Panc1 (cell line): ENCODE data around the gene STRIP1. TPM values are rescaled to one million over a fixed set of nuclear protein-coding genes. Genes with fewer than 3 reads are reported as not detected.

Experiments
- ATAC-seq: fragments of 200-7000 bp; cut with Tn5 transposase; 2 replicates; pipeline ENCODE4 v1.9.1; 2020; ENCODE audit warnings: mild to moderate bottlenecking, moderate library complexity
- BruUV-seq: library from RNA; stranded (reverse); fragments of 400-500 nt; replicated peaks from 2 replicates; lab custom pipeline; 2021; lab: Mats Ljungman, UMichigan
- CTCF ChIA-PET: fragments of 300-600 bp; sonication (Branson Sonifier 250); formaldehyde crosslinking; loops from one replicate; lab custom pipeline; 2022; ENCODE audit warnings: antibody characterized with exemption; lab: Charles Lee
- POLR2A ChIA-PET: fragments of 300-600 bp; sonication (Branson Sonifier 250); formaldehyde crosslinking; loops from one replicate; lab custom pipeline; 2022; ENCODE audit warnings: antibody characterized with exemption; lab: Charles Lee
- DNase-seq: peaks from one replicate; pipeline ENCODE4 v3.0.0-alpha.2; 2010; ENCODE audit warnings: low read depth, low spot score
- H3K27ac ChIP-seq: 2 replicates; pipeline ENCODE4 v1.5.1; 2011; ENCODE audit warnings: mild to moderate bottlenecking, low read length, inconsistent platforms
- H3K27me3 ChIP-seq: fragments of 200-500 bp; sonication (Bioruptor generic); 2 replicates; pipeline ENCODE4 v1.6.0; 2014; ENCODE audit warnings: low read length, inconsistent platforms; ENCODE audit not compliant: control insufficient read depth, insufficient read depth
- H3K36me3 ChIP-seq: fragments of 200-500 bp; sonication (Bioruptor generic); 2 replicates; pipeline ENCODE4 v1.5.1; 2014; ENCODE audit warnings: inconsistent platforms, mild to moderate bottlenecking, low read length, moderate library complexity; ENCODE audit not compliant: control insufficient read depth, insufficient read depth
- H3K4me1 ChIP-seq: 2 replicates; pipeline ENCODE4 v1.5.1; 2011; ENCODE audit warnings: inconsistent platforms, mild to moderate bottlenecking, low read length, moderate library complexity; ENCODE audit not compliant: control insufficient read depth, insufficient read depth
- H3K4me3 ChIP-seq, 2 experiments: 2 replicates each; pipeline ENCODE4 v1.5.1; 2011 to 2012; ENCODE audit warnings: low read depth in 2 of 2, low read length in 2 of 2, mild to moderate bottlenecking in 2 of 2, inconsistent platforms in 1 of 2, moderate library complexity in 1 of 2
- H3K9me3 ChIP-seq: fragments of 200-500 bp; sonication (Bioruptor generic); 2 replicates; pipeline ENCODE4 v1.5.1; 2014; ENCODE audit warnings: low read depth, mild to moderate bottlenecking, inconsistent platforms, low read length, moderate library complexity; ENCODE audit not compliant: control insufficient read depth, insufficient read depth
- POLR2AphosphoS5 ChIP-seq: IDR thresholded peaks from 2 replicates; pipeline ENCODE4 v1.6.1; 2012; ENCODE audit warnings: mild to moderate bottlenecking, low read depth, low read length, moderate library complexity
- SIN3A ChIP-seq: IDR thresholded peaks from 2 replicates; pipeline ENCODE4 v1.6.1; 2012; ENCODE audit warnings: low read depth, mild to moderate bottlenecking, low read length, moderate library complexity, borderline replicate concordance; ENCODE audit not compliant: insufficient read depth
- TCF7L2 ChIP-seq: IDR thresholded peaks from 2 replicates; pipeline ENCODE4 v1.6.1; 2011; ENCODE audit warnings: mild to moderate bottlenecking, low read depth, low read length, inconsistent platforms
- in situ Hi-C: cut with HindIII; loops from 2 replicates; pipeline ENCODE4 v1.10.0; 2016; ENCODE audit warnings: low sequenced_read_pairs, low pct_unique_long_range_greater_than_20kb
- intact Hi-C: fragments of 100-400 bp; cut with micrococcal nuclease; formaldehyde crosslinking; loops from one replicate; pipeline ENCODE4 v1.10.0; 2022; ENCODE audit not compliant: unreplicated experiment
- total RNA-seq: library from RNA; stranded (reverse); gene quantifications from one replicate; pipeline ENCODE4 v1.2.1, GENCODE V29; 2021; ENCODE audit not compliant: unreplicated experiment
- TF ChIP-seq, protein P1 (sequence below), 2 experiments: IDR thresholded peaks; 2 replicates each; pipeline ENCODE4 v1.6.1; 2011 to 2012; ENCODE audit warnings: low read depth in 2 of 2, control low read depth in 1 of 2, low read length in 1 of 2, mild to moderate bottlenecking in 1 of 2, moderate library complexity in 1 of 2; ENCODE audit not compliant: insufficient read depth in 1 of 2
- TF ChIP-seq, protein P2 (sequence below): fragments of 450-650 bp; IDR thresholded peaks from 2 replicates; pipeline ENCODE4 v1.5.1; 2017; ENCODE audit warnings: mild to moderate bottlenecking

STRIP1 gene
- total RNA-seq, 1 experiment from 2014 or later: 26.1 TPM

DNA sequence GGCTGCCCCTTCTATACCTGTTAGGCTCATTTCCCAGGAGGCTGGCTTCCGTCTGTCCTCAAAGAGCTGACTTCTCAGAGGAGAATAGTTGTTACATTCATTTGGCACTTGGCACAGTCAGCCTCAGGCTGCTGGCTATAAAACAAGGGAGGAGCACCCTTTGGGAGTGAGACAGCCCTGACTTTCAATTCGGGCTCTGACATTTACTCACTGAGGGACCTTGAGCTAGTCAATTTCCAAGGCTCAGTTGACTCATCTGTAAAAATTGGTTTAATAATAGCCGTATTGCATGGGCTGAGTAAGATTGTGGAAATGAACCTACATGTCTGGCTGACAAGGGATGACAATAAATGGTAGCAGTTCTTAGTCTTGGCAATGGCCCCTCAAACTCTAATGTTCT, 22.4 kb downstream of the STRIP1 start:
- CTCF ChIA-PET: no interaction called here
- POLR2A ChIA-PET: no interaction called here
- TF ChIP-seq SIN3A (no peak), TCF7L2 (no peak), POLR2AphosphoS5 (no peak)
- TF ChIP-seq, protein P1, sequence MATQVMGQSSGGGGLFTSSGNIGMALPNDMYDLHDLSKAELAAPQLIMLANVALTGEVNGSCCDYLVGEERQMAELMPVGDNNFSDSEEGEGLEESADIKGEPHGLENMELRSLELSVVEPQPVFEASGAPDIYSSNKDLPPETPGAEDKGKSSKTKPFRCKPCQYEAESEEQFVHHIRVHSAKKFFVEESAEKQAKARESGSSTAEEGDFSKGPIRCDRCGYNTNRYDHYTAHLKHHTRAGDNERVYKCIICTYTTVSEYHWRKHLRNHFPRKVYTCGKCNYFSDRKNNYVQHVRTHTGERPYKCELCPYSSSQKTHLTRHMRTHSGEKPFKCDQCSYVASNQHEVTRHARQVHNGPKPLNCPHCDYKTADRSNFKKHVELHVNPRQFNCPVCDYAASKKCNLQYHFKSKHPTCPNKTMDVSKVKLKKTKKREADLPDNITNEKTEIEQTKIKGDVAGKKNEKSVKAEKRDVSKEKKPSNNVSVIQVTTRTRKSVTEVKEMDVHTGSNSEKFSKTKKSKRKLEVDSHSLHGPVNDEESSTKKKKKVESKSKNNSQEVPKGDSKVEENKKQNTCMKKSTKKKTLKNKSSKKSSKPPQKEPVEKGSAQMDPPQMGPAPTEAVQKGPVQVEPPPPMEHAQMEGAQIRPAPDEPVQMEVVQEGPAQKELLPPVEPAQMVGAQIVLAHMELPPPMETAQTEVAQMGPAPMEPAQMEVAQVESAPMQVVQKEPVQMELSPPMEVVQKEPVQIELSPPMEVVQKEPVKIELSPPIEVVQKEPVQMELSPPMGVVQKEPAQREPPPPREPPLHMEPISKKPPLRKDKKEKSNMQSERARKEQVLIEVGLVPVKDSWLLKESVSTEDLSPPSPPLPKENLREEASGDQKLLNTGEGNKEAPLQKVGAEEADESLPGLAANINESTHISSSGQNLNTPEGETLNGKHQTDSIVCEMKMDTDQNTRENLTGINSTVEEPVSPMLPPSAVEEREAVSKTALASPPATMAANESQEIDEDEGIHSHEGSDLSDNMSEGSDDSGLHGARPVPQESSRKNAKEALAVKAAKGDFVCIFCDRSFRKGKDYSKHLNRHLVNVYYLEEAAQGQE (IDR thresholded peaks at IDR 0.05; ENCODE audit: insufficient read depth in 1 of 2, low read depth in 2 of 2, low read length in 1 of 2): no peak
- TF ChIP-seq, protein P2, sequence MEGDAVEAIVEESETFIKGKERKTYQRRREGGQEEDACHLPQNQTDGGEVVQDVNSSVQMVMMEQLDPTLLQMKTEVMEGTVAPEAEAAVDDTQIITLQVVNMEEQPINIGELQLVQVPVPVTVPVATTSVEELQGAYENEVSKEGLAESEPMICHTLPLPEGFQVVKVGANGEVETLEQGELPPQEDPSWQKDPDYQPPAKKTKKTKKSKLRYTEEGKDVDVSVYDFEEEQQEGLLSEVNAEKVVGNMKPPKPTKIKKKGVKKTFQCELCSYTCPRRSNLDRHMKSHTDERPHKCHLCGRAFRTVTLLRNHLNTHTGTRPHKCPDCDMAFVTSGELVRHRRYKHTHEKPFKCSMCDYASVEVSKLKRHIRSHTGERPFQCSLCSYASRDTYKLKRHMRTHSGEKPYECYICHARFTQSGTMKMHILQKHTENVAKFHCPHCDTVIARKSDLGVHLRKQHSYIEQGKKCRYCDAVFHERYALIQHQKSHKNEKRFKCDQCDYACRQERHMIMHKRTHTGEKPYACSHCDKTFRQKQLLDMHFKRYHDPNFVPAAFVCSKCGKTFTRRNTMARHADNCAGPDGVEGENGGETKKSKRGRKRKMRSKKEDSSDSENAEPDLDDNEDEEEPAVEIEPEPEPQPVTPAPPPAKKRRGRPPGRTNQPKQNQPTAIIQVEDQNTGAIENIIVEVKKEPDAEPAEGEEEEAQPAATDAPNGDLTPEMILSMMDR: no peak
- intact Hi-C loops: no loop called here
- Histone ChIP-seq H3K27ac (no peak overlapping the region), H3K36me3 (peaks cover 6% of the 10 kb centered on the region), H3K27me3 (no peaks in the 10 kb centered on the region), H3K9me3 (no peaks in the 10 kb centered on the region), H3K4me1 (no peaks in the 10 kb centered on the region), H3K4me3 (no peak overlapping the region)
- in situ Hi-C loops: no loop called here
- ATAC-seq (no peak), DNase-seq (no peak)
- no TSS peak for BruUV-seq

DNA sequence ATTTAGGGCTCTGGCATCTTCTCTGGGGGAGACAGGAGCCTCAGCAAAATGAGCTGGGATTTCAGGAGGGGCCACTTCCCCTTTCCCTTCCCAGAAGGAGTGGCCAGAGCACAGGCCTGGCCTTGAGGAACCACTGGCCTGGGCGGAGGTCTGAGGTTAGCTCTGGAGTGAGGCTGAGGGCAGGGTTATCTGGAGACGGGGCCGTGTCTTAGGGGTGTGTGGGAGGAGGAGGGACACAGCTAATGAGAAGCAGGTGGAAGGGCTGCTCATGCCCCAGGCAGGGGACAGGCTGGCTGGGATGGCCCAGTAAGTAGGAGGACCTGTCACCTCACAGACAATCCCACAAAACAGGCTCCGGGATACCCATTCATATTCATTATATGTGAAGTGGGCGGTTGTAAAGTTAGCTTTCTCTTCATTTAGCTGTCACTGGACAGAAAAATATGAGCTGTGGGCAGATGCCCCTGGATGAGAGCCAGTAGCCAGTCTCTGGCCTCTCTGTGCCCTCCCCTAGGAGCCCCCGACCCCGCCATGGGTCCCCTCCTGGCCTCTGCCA, 23.6 kb downstream of the STRIP1 start:
- DNase-seq (no peak), ATAC-seq (no peak)
- POLR2A ChIA-PET: no interaction called here
- no peaks in the 10 kb centered on the region for H3K9me3 ChIP-seq
- H3K27ac ChIP-seq: no peak overlapping the region
- no peaks in the 10 kb centered on the region for H3K27me3 ChIP-seq
- no TSS peak for BruUV-seq
- H3K4me3 ChIP-seq: no peak overlapping the region
- CTCF ChIA-PET: interaction anchor here (0.9 to 1.2 kb wide), 2 partner anchors 47 to 59 kb away, joined by 3 read pairs; no protein-coding TSS in a partner anchor
- H3K4me1 ChIP-seq: no peaks in the 10 kb centered on the region
- intact Hi-C loops (no loop called here), in situ Hi-C loops (no loop called here)
- no peak for TF ChIP-seq TCF7L2
- TF ChIP-seq, protein P1 (IDR thresholded peaks at IDR 0.05; ENCODE audit: insufficient read depth in 1 of 2, low read depth in 2 of 2, low read length in 1 of 2): no peak
- no peak for TF ChIP-seq POLR2AphosphoS5
- no peak for TF ChIP-seq SIN3A
- TF ChIP-seq, protein P2: no peak
- H3K36me3 ChIP-seq: peaks cover 6% of the 10 kb centered on the region
